Measurements from ENCODE around the gene RASL11A.

Gene RASL11A

DNA sequence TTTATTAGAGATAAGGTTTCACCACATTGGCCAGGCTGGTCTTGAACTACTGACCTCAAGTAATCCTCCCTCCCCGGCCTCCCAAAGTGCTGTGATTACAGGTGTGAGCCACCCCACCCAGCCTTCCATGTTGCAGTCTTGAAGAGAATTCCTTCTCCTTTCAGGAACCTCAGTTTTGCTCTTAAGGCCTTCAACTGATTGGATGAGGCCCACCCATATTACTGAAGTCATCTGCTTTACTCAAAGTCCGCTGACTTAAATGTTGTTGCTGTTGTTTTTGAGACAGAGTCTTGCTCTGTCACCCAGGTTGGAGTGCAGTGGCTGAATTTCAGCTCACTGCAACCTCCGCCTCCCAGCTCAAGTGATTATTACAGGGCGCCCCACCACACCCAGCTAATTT, 33.5 kb downstream of the RASL11A start:
- H3K4me3 ChIP-seq (ENCODE audit: low read length), result no peak overlapping the region

DNA sequence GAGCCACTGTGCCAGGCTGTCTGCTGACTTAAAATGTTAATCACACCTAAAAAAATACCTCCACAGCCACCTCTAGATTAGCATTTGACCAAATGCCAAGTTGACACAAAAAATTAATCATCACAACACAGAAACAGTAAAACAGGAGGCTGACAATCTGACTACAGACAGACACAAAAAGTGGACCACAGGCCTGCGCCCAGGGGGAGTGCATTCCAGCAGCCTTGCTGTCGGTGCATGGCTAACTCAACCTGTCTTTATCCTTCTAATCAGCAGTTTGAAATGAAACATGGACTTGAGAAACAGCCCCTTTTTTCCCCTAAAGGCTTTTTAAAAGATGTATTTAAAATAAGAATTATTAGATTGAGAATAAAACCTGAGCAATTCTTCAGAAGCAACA, 34.0 kb downstream of the RASL11A start:
- no peak overlapping the region for H3K4me3 ChIP-seq (ENCODE audit: low read length)
- H3K4me1 ChIP-seq (ENCODE audit: control insufficient read depth, insufficient read depth, low read length), result no peaks in the 10 kb centered on the region
- H3K9ac ChIP-seq (ENCODE audit: low read depth, low read length), result no peak overlapping the region
- H3K4me2 ChIP-seq (ENCODE audit: low read length), result no peak overlapping the region
- peaks cover 34% of the 10 kb centered on the region for H3K27me3 ChIP-seq (ENCODE audit: control insufficient read depth, insufficient read depth, low read length)
- no peaks in the 10 kb centered on the region for H3K36me3 ChIP-seq (ENCODE audit: insufficient read depth, low read length)
- H3K9me3 ChIP-seq (replicated peaks; ENCODE audit: low read length), result no peaks in the 10 kb centered on the region

More for the DNA sequence above, 33.5 kb downstream of the RASL11A start:
- Histone ChIP-seq H3K9me3 (replicated peaks; ENCODE audit: low read length) (no peaks in the 10 kb centered on the region), H3K4me2 (ENCODE audit: low read length) (no peak overlapping the region), H3K27me3 (ENCODE audit: control insufficient read depth, insufficient read depth, low read length) (peaks cover 39% of the 10 kb centered on the region), H3K4me1 (ENCODE audit: control insufficient read depth, insufficient read depth, low read length) (no peaks in the 10 kb centered on the region), H3K36me3 (ENCODE audit: insufficient read depth, low read length) (no peaks in the 10 kb centered on the region), H3K9ac (ENCODE audit: low read depth, low read length) (no peak overlapping the region)

DNA sequence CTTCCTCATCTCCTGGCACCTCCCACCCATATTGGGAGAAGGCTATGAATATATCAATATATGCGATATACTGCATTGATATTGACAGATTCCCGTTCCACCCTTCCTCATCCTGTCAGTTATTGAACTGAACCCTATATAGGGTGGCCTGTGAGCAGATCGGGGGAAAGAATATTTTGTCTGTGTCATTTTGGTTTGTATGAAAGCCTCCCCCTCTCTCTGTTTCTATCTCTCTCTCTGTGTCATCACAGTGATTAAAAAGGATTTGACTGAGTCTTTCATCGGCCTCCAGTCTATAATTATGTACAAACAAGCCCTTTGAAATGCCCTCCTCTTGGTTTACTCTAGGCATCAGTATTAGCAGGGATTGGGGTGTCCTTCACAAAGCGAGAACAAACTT, 35.7 kb downstream of the RASL11A start:
- Histone ChIP-seq H3K4me1 (ENCODE audit: control insufficient read depth, insufficient read depth, low read length) (no peaks in the 10 kb centered on the region), H3K9me3 (replicated peaks; ENCODE audit: low read length) (no peaks in the 10 kb centered on the region)

GRCh38 chr13:27308941-27309340, 38.3 kb downstream of the RASL11A start:
- Histone ChIP-seq H3K4me3 (ENCODE audit: low read length) (no peak overlapping the region), H3K36me3 (ENCODE audit: insufficient read depth, low read length) (no peaks in the 10 kb centered on the region), H3K4me2 (ENCODE audit: low read length) (no peak overlapping the region), H3K9ac (ENCODE audit: low read depth, low read length) (no peak overlapping the region), H3K4me1 (ENCODE audit: control insufficient read depth, insufficient read depth, low read length) (no peaks in the 10 kb centered on the region), H3K27me3 (ENCODE audit: control insufficient read depth, insufficient read depth, low read length) (peaks cover 21% of the 10 kb centered on the region), H3K9me3 (replicated peaks; ENCODE audit: low read length) (no peaks in the 10 kb centered on the region)

More for the DNA sequence above, 35.7 kb downstream of the RASL11A start:
- Histone ChIP-seq H3K4me2 (ENCODE audit: low read length) (no peak overlapping the region), H3K9ac (ENCODE audit: low read depth, low read length) (no peak overlapping the region), H3K36me3 (ENCODE audit: insufficient read depth, low read length) (no peaks in the 10 kb centered on the region), H3K27me3 (ENCODE audit: control insufficient read depth, insufficient read depth, low read length) (peaks cover 29% of the 10 kb centered on the region), H3K4me3 (ENCODE audit: low read length) (no peak overlapping the region)

GRCh38 chr13:27309401-27309958, 38.9 kb downstream of the RASL11A start:
- H3K27me3 ChIP-seq (ENCODE audit: control insufficient read depth, insufficient read depth, low read length), result peaks cover 18% of the 10 kb centered on the region
- no peaks in the 10 kb centered on the region for H3K36me3 ChIP-seq (ENCODE audit: insufficient read depth, low read length)
- no peaks in the 10 kb centered on the region for H3K9me3 ChIP-seq (replicated peaks; ENCODE audit: low read length)
- H3K4me2 ChIP-seq (ENCODE audit: low read length), result no peak overlapping the region
- H3K4me3 ChIP-seq (ENCODE audit: low read length), result no peak overlapping the region
- H3K4me1 ChIP-seq (ENCODE audit: control insufficient read depth, insufficient read depth, low read length), result no peaks in the 10 kb centered on the region
- no peak overlapping the region for H3K9ac ChIP-seq (ENCODE audit: low read depth, low read length)

DNA sequence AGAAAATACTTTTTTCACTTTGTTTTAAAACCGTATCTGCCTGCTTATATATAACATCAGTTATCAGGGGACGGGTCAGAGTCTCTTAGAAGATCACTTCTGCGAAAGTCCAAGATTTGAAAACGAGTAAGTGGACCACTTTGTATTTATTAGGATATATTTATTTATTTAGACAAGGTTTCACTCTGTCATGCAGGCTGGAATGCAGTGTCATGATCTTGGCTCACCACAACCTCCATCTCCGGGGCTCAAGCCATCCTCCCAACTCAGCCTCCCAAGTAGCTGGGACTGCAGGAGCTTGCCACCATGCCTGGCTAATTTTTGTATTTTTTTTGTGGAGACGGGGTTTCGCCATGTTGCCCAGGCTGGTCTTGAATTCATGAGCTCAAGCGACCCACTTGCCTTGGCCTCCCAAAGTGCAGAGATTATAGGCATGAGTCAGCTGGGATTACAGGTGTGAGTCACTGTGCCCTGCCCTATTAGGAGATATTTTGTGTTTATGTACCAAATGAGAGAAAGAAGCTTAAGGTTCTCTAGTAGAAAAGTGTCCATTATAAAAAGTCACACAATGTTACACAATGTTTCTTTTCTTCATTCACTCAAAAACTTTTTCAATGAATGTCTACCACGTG, 39.5 kb downstream of the RASL11A start:
- Histone ChIP-seq H3K4me2 (ENCODE audit: low read length) (no peak overlapping the region), H3K9me3 (replicated peaks; ENCODE audit: low read length) (no peaks in the 10 kb centered on the region), H3K27me3 (ENCODE audit: control insufficient read depth, insufficient read depth, low read length) (peaks cover 18% of the 10 kb centered on the region), H3K9ac (ENCODE audit: low read depth, low read length) (no peak overlapping the region), H3K4me3 (ENCODE audit: low read length) (no peak overlapping the region), H3K36me3 (ENCODE audit: insufficient read depth, low read length) (no peaks in the 10 kb centered on the region), H3K4me1 (ENCODE audit: control insufficient read depth, insufficient read depth, low read length) (no peaks in the 10 kb centered on the region)

GRCh38 chr13:27310946-27311345, 40.3 kb downstream of the RASL11A start:
- Histone ChIP-seq H3K27me3 (ENCODE audit: control insufficient read depth, insufficient read depth, low read length) (peaks cover 21% of the 10 kb centered on the region), H3K4me3 (ENCODE audit: low read length) (no peak overlapping the region), H3K9ac (ENCODE audit: low read depth, low read length) (no peak overlapping the region), H3K4me1 (ENCODE audit: control insufficient read depth, insufficient read depth, low read length) (no peaks in the 10 kb centered on the region), H3K9me3 (replicated peaks; ENCODE audit: low read length) (no peaks in the 10 kb centered on the region), H3K4me2 (ENCODE audit: low read length) (no peak overlapping the region), H3K36me3 (ENCODE audit: insufficient read depth, low read length) (no peaks in the 10 kb centered on the region)

DNA sequence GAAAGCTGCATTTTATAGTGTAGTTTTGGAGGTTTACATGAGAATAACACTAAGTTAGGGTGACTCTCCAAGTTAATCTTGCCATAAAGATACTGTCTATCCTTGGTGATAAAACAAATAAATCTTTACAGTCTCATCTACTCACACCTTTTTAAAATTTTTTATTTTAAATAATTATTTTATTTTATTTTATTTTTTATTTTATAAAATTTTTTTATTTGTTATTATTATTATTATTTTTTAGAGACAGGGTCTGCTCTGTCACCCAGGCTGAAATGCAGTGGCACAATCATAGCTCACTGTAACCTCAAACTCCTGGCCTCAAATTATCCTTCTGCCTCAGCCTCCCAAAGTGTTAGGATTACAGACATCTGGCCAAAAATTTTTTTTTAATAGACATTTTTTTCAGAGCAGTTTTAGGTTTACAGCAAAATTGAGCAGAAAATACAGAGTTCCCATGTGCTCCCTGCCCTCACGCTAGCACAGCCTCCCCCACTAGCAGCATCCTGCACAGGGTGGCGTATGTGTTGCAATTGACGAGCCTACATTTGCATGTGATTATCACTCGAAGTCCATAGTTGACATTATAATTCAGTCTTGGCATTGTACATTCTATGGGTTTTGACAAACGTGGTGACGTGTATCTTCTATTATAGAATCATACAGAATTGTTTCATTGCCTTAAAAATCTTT, 41.0 kb downstream of the RASL11A start:
- H3K9ac ChIP-seq (ENCODE audit: low read depth, low read length), result no peak overlapping the region

DNA sequence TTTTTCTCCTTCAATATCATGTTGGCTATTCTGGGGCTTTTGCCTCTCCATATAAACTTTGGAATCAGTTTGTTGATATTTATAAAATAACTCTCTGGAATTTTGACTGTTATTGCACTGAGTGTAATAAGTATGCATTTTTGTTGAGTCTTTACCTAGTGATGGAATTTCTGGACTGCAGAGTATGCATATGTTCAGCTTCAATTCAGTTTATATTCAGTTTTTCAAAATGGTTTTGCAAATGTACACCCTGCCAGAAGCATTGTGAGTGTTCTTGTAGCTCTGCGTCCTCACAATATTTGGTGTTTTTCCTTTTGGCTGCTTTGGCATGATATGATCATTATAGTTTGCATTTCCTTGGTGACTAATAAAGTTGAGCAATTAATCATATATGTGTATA, 43.1 kb downstream of the RASL11A start:
- Histone ChIP-seq H3K27me3 (ENCODE audit: control insufficient read depth, insufficient read depth, low read length) (peaks cover 18% of the 10 kb centered on the region), H3K4me2 (ENCODE audit: low read length) (no peak overlapping the region), H3K9ac (ENCODE audit: low read depth, low read length) (no peak overlapping the region), H3K4me3 (ENCODE audit: low read length) (no peak overlapping the region), H3K9me3 (replicated peaks; ENCODE audit: low read length) (no peaks in the 10 kb centered on the region), H3K4me1 (ENCODE audit: control insufficient read depth, insufficient read depth, low read length) (no peaks in the 10 kb centered on the region), H3K36me3 (ENCODE audit: insufficient read depth, low read length) (no peaks in the 10 kb centered on the region)

More for the DNA sequence above, 41.0 kb downstream of the RASL11A start:
- H3K9me3 ChIP-seq (replicated peaks; ENCODE audit: low read length), result no peaks in the 10 kb centered on the region
- H3K4me2 ChIP-seq (ENCODE audit: low read length), result no peak overlapping the region
- H3K27me3 ChIP-seq (ENCODE audit: control insufficient read depth, insufficient read depth, low read length), result peaks cover 23% of the 10 kb centered on the region
- H3K4me3 ChIP-seq (ENCODE audit: low read length), result no peak overlapping the region
- no peaks in the 10 kb centered on the region for H3K4me1 ChIP-seq (ENCODE audit: control insufficient read depth, insufficient read depth, low read length)
- H3K36me3 ChIP-seq (ENCODE audit: insufficient read depth, low read length), result no peaks in the 10 kb centered on the region

DNA sequence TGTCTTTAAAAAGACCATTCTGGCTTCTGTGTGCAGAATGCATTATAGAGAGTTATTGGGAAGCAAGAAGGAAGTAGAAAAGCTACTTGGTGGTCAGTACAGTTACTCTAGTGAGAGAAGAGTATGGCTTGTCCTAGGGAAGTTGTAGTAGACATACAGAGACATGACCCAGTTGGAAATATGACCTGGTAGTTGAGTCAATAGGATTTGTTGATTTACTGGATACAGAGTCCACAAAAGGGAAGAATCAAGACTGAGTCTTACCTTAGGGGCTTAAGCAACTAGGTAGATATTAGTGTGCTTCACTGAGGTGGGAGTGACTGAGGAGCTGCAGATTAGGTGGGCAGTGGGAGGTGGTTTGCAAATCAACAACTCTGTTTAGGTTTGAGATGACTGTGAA, 48.8 kb downstream of the RASL11A start:
- H3K36me3 ChIP-seq (ENCODE audit: insufficient read depth, low read length), result no peaks in the 10 kb centered on the region
- H3K4me2 ChIP-seq (ENCODE audit: low read length), result no peak overlapping the region
- H3K27me3 ChIP-seq (ENCODE audit: control insufficient read depth, insufficient read depth, low read length), result peaks cover 42% of the 10 kb centered on the region
- no peak overlapping the region for H3K4me3 ChIP-seq (ENCODE audit: low read length)
- no peaks in the 10 kb centered on the region for H3K4me1 ChIP-seq (ENCODE audit: control insufficient read depth, insufficient read depth, low read length)
- no peak overlapping the region for H3K9ac ChIP-seq (ENCODE audit: low read depth, low read length)
- no peaks in the 10 kb centered on the region for H3K9me3 ChIP-seq (replicated peaks; ENCODE audit: low read length)

DNA sequence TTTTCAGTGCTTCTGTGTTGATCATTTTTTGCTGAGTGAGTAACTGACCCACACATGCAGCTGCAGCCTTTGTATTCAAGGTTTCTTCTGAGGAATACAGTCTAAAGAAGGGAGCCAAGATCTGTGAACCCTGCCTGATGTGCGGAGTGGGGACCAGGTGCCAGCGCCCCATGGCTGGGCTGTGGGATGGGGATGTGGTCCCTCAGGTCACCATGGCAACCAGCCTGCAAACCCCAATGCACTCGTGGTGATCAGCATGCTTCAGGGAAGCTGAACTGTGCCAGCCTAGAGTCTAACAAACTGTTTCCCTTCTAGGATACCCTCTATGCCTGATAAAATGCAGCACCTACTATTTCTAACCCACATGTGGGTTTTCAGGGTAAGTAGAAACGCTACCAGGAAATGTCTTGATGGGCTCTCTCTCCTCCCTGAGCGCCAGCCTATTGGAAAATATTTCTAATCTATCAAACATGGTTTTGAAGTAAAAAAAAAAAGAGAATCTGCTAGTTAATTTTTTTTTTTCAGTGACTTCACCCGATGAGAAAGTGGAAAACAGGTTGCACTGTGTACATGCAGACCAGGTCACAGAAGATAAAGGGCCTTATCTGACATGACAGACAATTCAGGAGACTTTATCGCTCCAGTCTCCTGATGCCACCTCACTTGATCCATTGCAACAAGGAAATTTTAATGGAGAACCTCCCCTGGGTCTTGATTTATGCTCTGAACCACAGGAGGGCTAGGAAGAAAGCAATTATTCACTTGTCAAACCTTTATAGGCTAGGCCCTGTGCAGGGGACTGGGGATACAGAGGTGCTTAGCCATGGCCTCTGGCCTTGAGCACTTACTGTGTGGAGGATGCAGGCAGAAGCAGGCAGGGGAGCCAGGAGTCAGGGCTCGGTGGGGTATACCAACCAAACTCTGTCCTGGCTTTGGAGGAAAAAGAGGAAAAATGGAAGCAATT, 51.1 kb downstream of the RASL11A start:
- no peaks in the 10 kb centered on the region for H3K4me1 ChIP-seq (ENCODE audit: control insufficient read depth, insufficient read depth, low read length)
- H3K4me3 ChIP-seq (ENCODE audit: low read length), result no peak overlapping the region
- no peak overlapping the region for H3K4me2 ChIP-seq (ENCODE audit: low read length)
- no peaks in the 10 kb centered on the region for H3K9me3 ChIP-seq (replicated peaks; ENCODE audit: low read length)
- no peaks in the 10 kb centered on the region for H3K36me3 ChIP-seq (ENCODE audit: insufficient read depth, low read length)
- H3K9ac ChIP-seq (ENCODE audit: low read depth, low read length), result no peak overlapping the region
- H3K27me3 ChIP-seq (ENCODE audit: control insufficient read depth, insufficient read depth, low read length), result peaks cover 35% of the 10 kb centered on the region
